Type B pancreatic cell (in vitro differentiated cells): ENCODE results near the gene MCC. TPM values are rescaled to one million over a fixed set of nuclear protein-coding genes. Genes with fewer than 3 reads are reported as not detected.
A peak's percentile ranks its signal among the peaks of the same experiment; 100 is the strongest.

Source experiments
- DNase-seq: peaks from one replicate; pipeline ENCODE4 v3.0.0; 2021; ENCODE audit warnings: mixed read lengths; ENCODE audit not compliant: unreplicated experiment; ENCODE audit errors: extremely low spot score
- H3K27ac Mint-ChIP-seq: 2 replicates; pipeline ENCODE4 v1.8.0; 2021; ENCODE audit warnings: mild to moderate bottlenecking, mixed read lengths
- H3K27me3 Mint-ChIP-seq: 2 replicates; pipeline ENCODE4 v1.8.0; 2021; ENCODE audit warnings: mixed read lengths
- H3K36me3 Mint-ChIP-seq: 2 replicates; pipeline ENCODE4 v1.8.0; 2021; ENCODE audit warnings: mixed read lengths
- H3K4me1 Mint-ChIP-seq: one replicate; pipeline ENCODE4 v1.8.0; 2021; ENCODE audit warnings: mixed read lengths; ENCODE audit not compliant: unreplicated experiment
- H3K4me3 Mint-ChIP-seq: 2 replicates; pipeline ENCODE4 v1.8.0; 2021; ENCODE audit warnings: mild to moderate bottlenecking, mixed read lengths
- H3K9me3 Mint-ChIP-seq: 2 replicates; pipeline ENCODE4 v1.8.0; 2021; ENCODE audit warnings: mixed read lengths
- CTCF ChIP-seq: fragments of 200-600 bp; sonication (generic); conservative IDR thresholded peaks from 2 replicates; pipeline ENCODE4 v1.5.0; 2021; ENCODE audit warnings: antibody characterized with exemption, mild to moderate bottlenecking
- total RNA-seq: library from RNA; stranded (reverse); gene quantifications from 2 replicates; pipeline ENCODE4 v1.2.1, GENCODE V29; 2021; ENCODE audit warnings: low replicate concordance

Gene MCC
- total RNA-seq, 1 donor from 2014 or later: 24.0 TPM

- TF ChIP-seq CTCF: no peak
- peaks cover 19% of the 10 kb centered on the region for H3K4me1 Mint-ChIP-seq
- no peaks in the 10 kb centered on the region for H3K9me3 Mint-ChIP-seq
- H3K4me3 Mint-ChIP-seq: no peak overlapping the region
- peak overlapping the region; percentile 91 for H3K27ac Mint-ChIP-seq
- H3K27me3 Mint-ChIP-seq: no peaks in the 10 kb centered on the region
- DNase-seq: no peak
- peaks cover 3% of the 10 kb centered on the region for H3K36me3 Mint-ChIP-seq
These were observed 423.4 kb downstream of the MCC start for GRCh38 chr5:113064806-113065205.

- Mint-ChIP-seq H3K27ac (no peak overlapping the region), H3K4me3 (no peak overlapping the region), H3K9me3 (no peaks in the 10 kb centered on the region), H3K36me3 (no peaks in the 10 kb centered on the region), H3K4me1 (peaks cover 28% of the 10 kb centered on the region), H3K27me3 (no peaks in the 10 kb centered on the region)
- TF ChIP-seq CTCF: no peak
- DNase-seq: no peak
These were observed 424.3 kb downstream of the MCC start for GRCh38 chr5:113063927-113064326.

DNA sequence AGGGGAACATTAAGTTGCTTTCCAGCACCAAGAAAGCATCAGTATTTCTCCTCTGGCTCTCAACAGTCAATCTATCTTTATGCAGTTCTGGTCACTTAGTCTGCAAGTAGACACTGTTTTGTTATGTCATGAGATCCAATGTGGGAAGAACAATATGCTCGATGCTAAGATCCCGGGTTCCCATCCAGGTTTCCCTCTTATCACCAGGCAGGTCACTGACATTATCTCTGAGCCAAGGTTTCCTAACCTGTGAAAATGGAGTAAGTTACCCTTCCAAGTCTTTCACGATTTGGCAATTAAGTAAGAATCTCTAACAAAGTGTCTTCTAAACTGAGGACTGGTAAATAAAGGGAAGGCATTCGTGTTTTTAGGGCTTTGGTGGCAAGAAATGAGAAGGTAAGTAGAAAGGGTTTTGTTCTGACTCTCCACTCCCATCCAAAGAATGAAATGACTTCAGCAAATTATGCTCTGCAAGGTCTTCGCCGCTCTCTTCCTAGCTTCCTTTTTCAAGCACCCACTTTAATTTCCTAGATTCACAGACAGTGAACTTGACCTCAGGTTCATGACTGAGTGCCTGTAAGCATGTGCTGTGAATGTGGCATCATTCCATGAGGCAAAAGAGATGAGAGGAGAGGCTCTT lies 425.3 kb downstream of the MCC start:
- H3K9me3 Mint-ChIP-seq: no peaks in the 10 kb centered on the region
- DNase-seq: no peak
- peaks cover 32% of the 10 kb centered on the region for H3K4me1 Mint-ChIP-seq
- H3K27me3 Mint-ChIP-seq: no peaks in the 10 kb centered on the region
- peak overlapping the region; percentile 12 for H3K27ac Mint-ChIP-seq
- H3K36me3 Mint-ChIP-seq: no peaks in the 10 kb centered on the region
- no peak overlapping the region for H3K4me3 Mint-ChIP-seq
- TF ChIP-seq CTCF: no peak

DNA sequence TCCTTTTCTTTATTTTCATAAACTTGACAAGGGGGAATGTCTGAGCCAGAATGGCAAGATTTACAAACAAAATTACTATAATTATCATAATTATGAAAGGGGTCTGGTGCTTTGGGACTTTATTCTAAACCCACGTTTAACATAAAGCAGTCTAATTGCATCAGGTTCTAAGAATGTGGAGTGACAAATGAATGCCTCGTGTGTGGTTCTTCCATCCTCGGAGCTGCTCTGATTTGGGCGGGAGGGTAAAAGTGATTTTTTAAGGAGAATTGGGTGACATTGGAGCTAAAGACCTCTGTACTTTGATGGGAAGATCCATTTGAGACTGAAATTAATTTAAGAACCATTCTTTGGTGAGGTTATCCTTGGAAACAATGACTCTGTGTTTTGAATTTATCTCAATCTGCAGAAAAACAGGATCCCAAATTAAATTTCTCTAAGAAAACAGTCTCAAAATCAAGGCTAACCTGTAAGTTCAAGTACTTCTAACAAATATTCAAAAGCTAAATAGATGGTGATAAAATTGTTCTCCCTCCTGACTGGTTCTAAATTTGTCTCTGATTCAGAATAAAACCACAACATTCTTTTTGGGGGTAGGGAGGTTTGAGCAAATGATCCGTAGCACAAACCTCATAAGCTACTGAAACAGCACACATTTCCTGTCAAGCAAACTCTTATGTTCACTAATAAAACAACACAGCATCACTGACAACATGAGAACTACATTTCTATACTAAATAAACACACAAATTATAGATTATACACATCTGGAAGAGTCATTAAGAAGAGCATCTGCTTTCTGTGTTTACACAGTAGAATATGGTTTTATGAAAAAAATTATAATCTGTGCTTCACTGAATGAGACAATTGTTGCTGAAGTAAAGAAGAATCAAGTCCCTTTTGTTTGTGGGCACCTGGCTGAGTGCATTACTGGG lies 426.1 kb downstream of the MCC start:
- no peaks in the 10 kb centered on the region for H3K9me3 Mint-ChIP-seq
- TF ChIP-seq CTCF: no peak
- H3K27ac Mint-ChIP-seq: peak overlapping the region; percentile 57
- H3K36me3 Mint-ChIP-seq: no peaks in the 10 kb centered on the region
- peaks cover 37% of the 10 kb centered on the region for H3K4me1 Mint-ChIP-seq
- DNase-seq: no peak
- H3K4me3 Mint-ChIP-seq: peak overlapping the region; percentile 30
- no peaks in the 10 kb centered on the region for H3K27me3 Mint-ChIP-seq

DNA sequence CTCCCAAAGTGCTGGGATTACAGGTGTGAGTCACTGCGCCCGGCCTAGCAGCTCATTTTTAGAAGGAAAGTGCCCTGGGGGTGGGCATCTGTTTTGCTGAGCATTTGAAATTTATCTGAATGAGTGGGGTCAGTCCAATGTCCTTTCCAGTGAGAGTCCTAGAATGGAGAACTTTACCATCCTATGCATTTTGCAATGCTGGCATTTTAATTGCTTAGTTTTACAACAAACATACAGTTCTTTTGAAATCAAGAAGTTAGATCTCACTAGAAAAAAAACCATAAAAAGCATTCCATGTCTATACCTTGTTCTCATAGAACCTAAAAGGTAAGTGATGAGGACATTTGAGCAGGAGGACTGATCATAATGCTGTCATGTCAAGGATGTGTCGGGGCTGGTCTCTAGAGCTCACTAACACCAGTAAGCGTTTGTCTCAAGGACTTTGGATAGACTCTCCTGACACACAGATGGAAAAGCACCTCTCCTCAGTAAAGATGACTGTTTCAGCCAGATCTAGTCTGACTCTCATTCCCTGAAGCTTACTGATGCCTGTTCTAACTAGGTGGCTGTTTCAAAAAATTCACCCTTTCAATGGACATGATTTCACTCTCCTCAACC lies 427.7 kb downstream of the MCC start:
- Mint-ChIP-seq H3K4me3 (no peak overlapping the region), H3K36me3 (no peaks in the 10 kb centered on the region), H3K4me1 (peaks cover 40% of the 10 kb centered on the region), H3K27me3 (no peaks in the 10 kb centered on the region), H3K9me3 (no peaks in the 10 kb centered on the region), H3K27ac (no peak overlapping the region)
- TF ChIP-seq CTCF: no peak
- DNase-seq: no peak
